ENCODE measurements around the gene FGGY.

The FGGY gene

DNA sequence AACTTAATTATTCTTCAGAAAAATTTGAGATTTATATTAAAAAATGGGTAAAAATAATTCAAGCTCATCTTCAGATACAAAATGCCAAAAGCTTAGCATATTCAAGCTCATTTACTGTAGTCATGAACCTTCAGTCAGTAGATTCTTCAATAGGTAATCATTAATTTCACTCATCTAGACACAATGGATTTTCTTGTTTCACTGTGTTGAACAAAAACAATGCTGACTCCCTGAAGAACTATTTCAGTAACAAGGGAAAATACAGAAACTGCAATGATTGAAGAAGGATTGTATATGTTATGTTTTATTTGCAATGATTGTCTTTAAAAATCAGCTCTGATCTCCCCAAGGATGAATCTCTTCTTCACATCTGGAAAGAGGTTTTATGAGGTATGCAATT lies 508.7 kb downstream of the FGGY start:
- no peak for DNase-seq

Data from SIG-M5 (cell line).